ENCODE measurements around the gene AQP6. TPM values are rescaled to one million over a fixed set of nuclear protein-coding genes. Genes with fewer than 3 reads are reported as not detected.

AQP6 gene
- total and polyA plus RNA-seq, 10 of the 15 experiments (the other 5 are each of a cell fraction or from before 2014, with no cell fraction given) = not detected

DNA sequence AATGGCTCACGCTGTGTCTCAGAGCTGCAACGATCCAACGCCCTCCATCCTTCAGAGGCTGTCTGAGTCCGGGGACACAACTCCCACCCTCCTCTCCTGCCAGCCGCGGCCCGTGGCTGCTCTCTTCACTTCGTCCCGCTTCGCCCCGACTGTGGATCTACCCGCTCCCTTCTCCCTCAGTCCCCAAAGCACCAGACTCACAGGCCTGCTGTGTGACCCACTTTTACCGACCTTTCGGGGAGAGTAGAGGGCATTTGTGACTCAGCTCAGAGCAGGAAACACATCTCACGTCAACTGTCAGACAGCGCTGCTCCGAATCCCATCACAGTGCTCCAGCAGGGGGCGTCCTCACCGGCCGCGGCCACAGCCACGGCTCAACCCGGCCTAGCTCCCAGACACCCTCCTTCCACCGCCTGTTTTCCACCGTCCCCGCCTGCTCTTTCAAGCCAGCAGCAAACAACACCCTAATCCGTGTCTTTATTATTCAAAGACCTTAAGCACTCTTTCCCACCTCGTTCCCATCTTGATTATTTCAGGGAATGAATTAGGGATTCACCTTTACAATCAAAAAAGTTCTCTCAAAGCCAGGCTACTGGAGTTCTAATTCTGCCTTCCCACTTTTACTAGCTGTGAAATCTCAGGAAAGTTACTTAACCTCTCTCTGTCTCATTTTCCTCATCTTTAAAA, 27.2 kb upstream of the AQP6 start (continued):
- TF ChIP-seq, protein P1, sequence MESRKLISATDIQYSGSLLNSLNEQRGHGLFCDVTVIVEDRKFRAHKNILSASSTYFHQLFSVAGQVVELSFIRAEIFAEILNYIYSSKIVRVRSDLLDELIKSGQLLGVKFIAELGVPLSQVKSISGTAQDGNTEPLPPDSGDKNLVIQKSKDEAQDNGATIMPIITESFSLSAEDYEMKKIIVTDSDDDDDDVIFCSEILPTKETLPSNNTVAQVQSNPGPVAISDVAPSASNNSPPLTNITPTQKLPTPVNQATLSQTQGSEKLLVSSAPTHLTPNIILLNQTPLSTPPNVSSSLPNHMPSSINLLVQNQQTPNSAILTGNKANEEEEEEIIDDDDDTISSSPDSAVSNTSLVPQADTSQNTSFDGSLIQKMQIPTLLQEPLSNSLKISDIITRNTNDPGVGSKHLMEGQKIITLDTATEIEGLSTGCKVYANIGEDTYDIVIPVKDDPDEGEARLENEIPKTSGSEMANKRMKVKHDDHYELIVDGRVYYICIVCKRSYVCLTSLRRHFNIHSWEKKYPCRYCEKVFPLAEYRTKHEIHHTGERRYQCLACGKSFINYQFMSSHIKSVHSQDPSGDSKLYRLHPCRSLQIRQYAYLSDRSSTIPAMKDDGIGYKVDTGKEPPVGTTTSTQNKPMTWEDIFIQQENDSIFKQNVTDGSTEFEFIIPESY (IDR thresholded peaks at IDR 0.05) = no peak
- TF ChIP-seq SMAD1 (IDR thresholded peaks at IDR 0.05; ENCODE audit: low read depth, partially characterized antibody) = no peak
- 0 out of 2 replicates have a peak, but pooled peaks have one; percentile 54 for TF ChIP-seq YY1 (IDR thresholded peaks at IDR 0.05; ENCODE audit: low read depth, low read length)
- TF ChIP-seq RUNX3 (IDR thresholded peaks at IDR 0.05; ENCODE audit: low read length) = peak; percentile 31; the same call in 1 of the 2 replicates
- TF ChIP-seq, protein P2, sequence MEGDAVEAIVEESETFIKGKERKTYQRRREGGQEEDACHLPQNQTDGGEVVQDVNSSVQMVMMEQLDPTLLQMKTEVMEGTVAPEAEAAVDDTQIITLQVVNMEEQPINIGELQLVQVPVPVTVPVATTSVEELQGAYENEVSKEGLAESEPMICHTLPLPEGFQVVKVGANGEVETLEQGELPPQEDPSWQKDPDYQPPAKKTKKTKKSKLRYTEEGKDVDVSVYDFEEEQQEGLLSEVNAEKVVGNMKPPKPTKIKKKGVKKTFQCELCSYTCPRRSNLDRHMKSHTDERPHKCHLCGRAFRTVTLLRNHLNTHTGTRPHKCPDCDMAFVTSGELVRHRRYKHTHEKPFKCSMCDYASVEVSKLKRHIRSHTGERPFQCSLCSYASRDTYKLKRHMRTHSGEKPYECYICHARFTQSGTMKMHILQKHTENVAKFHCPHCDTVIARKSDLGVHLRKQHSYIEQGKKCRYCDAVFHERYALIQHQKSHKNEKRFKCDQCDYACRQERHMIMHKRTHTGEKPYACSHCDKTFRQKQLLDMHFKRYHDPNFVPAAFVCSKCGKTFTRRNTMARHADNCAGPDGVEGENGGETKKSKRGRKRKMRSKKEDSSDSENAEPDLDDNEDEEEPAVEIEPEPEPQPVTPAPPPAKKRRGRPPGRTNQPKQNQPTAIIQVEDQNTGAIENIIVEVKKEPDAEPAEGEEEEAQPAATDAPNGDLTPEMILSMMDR (IDR thresholded peaks at IDR 0.05 in 2 of 3, conservative IDR thresholded peaks at IDR 0.05 in 1 of 3; ENCODE audit: control insufficient read depth in 2 of 3, extremely low read depth in 1 of 3, insufficient read depth in 1 of 3, low read depth in 3 of 3, low read length in 3 of 3) = peak; percentile 85 to 93 (median 92)
- no peak for TF ChIP-seq MTA3 (IDR thresholded peaks at IDR 0.05; ENCODE audit: borderline replicate concordance, low read length)
- TF ChIP-seq BHLHE40 (IDR thresholded peaks at IDR 0.05; ENCODE audit: borderline replicate concordance in 1 of 2, low read depth in 2 of 2, low read length in 1 of 2) = 0 out of 4 replicates have a peak, but pooled peaks of 1 of the 2 experiments have one; percentile 23
- peak; percentile 41; the same call in 1 of the 2 replicates for TF ChIP-seq CREB1 (IDR thresholded peaks at IDR 0.05; ENCODE audit: low read depth)
